Effector CD4-positive, alpha-beta T cell (primary cell): Measurements from ENCODE around the gene PSG5. TPM values are rescaled to one million over a fixed set of nuclear protein-coding genes. Genes with fewer than 3 reads are reported as not detected.
"Not testable (repeated sequence)": the region's sequence is repeated elsewhere in the genome, so short reads cannot be mapped to it uniquely, and the experiment has no call there.

Experiments used
- DNase-seq: peaks from one replicate; pipeline ENCODE4 v3.0.0-alpha.2; 2020
- total RNA-seq: gene quantifications from one replicate; lab custom pipeline; 2026; lab: John Stamatoyannopoulos, UW

Gene PSG5
- total RNA-seq = not detected

DNA sequence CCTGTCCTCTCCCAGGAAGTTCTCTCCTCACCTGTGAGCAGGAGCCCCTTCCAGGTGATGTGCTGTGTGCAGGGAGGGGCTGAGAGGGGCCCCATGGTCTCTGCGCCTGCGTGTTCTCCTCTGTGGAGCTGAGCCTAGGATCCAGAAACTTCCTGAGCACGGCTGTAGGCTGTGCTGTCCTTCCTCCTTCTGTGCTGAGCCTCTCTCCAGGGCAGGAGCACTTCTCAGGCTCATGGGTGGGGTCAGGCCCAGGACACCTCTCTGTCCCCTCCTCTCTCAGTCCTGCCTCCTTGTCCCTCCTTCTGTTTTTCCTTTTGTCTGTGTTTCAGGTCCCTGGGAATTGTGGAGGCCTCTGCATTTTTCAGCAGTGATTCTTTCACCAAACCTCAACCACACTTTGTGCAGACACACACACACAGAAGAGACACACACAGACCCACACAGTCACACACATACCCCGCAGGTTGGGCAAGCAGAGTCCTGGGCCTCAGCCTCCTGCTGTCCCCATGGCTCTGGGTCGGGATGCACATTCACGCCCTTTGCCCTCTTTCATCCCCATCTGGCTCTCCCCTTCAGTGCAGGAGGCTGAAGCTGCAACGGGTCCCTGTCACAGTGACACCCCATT lies at the start of gene PSG5:
PSG5 (minus strand) TSS at position 226 of the 625 bp plus-strand sequence; CDS start at position 95, 131 bp downstream.
- not testable (repeated sequence) for DNase-seq

DNA sequence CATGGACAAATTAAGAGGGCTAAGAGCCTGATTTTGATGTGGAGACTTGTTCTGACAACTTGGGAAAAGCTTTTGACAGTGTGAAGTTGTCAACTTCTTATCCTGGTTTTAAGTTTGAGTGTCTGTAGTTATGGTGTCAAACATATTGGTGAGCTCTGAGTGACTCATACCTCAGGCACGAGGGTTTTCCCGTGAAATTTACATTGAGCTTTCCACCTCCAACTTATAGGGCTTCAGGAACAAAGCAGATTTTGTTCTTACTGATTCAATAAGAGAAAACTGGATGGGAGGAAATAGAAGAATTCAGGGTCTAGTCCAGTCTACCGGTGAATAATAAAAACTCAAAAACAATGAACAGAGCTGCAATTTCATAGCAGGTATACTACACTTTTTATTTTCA lies 49.4 kb upstream of the PSG5 start:
- DNase-seq = not testable (repeated sequence)

DNA sequence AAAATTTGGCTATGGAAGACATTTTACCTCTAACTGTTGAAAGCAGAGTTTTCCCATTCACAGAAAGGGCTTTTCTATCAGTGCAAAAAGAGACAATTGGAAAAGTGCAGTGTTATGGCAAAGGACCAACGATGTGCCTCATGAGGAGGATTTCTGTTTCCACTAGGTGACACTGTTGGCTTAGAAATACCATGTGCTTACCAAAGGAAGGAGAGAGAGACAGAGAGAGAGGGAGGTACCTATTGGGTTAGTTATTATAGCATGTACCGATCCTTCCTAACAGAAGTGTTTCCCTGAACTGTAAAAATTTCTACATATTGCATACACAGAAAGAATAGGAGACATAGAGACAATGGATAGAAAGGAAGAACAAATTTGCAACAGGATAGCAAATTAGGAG lies 43.0 kb upstream of the PSG5 start:
- no peak for DNase-seq

DNA sequence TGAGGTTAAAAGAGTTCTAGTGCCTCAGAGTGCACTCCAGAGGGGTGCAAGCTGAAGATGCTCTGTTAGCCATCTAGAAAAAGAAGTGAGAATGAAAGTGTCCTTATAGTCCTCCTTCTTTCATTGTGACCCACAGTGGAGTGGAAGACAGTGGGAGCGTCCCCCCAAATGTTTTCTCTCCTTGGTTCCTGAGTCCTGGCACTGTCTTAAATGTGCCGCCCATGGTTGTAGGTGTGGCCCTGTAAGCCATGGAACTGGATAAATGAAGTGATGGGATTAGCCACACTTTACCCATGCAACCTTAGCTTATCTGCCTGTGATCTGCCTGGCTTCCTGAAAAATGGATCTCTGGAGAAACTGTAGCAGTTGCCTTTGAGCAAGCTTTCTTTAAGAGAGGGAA lies 42.4 kb upstream of the PSG5 start:
- DNase-seq = not testable (repeated sequence)

DNA sequence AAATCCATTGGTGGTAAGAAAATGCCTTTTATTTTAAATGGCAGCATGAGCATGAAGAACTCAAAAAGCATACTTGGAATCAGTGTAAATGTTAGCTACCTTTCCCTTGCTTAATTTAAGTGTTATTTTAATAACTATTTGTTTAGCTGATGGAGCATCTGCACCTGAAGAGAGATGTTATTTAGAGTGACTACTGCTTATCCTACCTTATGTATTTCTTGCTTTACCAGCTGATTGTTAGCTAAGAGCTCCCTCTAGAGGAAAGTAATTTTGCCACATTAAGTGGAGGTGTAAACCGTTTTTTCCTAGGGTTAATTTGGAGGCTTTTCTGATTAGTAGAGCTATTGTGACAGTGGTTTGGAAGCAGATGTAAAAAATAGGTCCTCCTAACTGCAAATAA lies 40.6 kb upstream of the PSG5 start:
- DNase-seq = not testable (repeated sequence)

DNA sequence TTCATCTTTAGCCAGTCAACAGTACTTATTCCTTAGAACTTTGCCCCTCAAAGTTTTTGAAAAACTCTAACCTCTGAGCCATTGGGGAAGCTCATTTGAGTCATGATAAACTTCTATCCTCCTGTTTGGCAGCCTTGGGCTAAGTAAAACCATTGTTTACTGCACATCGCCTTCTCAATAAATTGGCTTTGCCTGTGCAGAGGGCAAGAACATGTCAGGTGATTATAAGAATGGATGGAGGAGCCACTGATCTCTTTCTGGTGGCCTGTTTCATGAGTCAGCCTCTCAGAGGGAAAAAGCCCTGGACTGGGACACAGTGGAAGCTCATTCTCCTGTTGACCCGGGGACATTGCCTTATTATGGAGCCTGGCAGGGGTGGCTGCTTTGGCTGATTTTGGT lies 38.5 kb upstream of the PSG5 start:
- no peak for DNase-seq

DNA sequence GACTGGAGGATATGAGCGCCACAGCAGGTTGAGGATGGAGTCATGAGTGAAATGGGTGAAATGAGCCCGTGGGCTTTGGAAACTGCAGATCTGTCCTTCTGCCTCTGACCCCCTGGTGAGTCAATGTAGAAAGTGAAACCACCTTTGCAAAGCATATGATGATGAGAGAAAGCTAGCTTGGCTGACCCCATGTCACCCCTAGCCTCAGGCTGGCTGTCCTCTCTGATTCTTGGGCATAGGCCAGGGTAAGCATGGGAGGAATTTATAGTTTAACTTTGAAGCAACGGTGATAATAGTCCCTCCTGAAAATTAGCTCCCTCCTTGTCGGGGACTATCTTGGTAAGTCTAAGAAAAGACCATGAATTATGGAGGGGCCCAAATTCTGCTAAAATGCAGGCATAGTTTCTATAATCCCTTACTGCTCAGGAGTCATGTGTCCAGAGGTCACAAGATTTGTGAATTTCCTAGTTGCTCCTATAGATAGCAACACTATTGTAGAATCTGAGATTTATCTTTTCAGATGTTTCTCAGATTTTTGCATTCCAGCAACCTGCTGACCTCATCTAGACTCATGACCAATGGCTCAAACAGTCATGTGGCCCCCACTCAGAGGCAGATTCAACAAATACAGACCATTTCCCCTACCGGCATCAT lies 38.0 kb upstream of the PSG5 start:
- not testable (repeated sequence) for DNase-seq

DNA sequence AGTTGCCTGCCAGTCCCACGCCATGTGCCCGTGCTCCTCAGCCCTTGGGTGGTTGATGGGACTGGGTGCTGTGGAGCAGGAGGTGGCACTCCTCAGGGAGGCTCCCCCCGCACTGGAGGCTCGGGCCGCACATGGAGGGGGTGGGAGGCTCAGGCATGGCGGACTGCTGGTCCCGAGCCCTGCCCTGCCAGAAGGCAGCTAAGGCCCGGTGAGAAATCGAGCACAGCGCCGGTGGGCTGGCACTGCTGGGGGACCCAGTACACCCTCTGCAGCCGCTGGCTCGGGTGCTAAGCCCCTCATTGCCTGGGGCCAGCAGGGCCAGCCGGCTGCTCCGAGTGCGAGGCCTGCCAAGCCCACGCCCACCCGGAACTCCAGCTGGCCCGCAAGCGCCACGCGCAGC lies 35.6 kb upstream of the PSG5 start:
- DNase-seq = not testable (repeated sequence)

DNA sequence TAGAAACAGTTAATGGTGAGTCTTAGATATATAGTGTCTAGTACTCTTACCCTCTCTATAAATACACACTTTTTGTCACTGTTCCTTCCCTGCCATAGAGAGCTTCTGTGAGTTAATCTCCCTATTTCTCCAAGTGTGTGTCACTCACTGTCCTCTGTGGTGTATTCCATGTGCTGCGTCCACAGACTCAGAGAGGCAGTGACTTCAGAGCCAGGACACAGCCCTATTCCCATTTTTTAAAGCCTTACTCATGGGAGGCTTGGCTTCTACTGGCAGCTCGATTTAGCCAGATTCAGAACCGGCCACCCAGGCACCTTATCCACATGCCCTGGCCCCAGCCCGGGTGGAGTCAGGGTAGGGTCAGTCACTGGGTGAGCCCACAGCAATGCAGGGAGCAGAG lies 32.8 kb upstream of the PSG5 start:
- not testable (repeated sequence) for DNase-seq

DNA sequence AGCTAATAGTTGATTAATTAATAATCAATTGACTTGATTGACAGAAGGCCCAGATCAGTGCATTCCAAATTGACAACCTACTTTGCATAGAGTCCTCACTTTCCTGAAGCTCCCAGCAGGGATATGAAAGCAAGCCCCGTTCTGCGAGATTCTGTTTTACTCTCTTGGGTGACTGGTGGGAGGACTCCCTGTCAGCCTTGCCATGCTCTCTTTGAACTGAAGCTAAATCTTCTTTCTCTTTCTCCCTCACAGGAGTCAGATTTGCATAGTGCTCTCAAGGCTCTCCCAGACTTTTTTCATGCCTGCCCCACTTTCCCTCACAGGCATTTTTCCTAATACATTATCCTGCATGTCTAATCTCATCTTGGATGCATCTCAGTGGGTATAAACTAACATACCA lies 29.5 kb upstream of the PSG5 start:
- DNase-seq = not testable (repeated sequence)

DNA sequence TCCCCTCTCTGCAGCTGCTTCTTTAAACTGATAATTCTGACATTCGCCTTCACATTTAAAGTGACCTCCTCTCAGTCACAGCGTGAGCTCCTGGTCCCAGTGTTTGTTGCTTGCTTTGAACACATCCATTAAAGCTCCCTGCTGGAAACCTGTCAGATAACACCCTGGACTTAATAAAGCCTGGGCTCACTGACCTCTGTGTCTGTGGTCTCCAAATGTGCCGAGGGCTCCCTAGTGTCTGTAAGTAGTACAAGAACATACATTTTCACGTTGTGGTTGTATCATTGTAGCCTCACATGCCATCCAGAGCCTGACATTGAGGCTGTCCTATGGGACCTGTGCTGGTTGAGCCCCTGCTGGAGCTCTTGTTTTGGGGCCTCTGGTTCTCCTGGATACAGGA lies 21.7 kb upstream of the PSG5 start:
- DNase-seq = no peak

DNA sequence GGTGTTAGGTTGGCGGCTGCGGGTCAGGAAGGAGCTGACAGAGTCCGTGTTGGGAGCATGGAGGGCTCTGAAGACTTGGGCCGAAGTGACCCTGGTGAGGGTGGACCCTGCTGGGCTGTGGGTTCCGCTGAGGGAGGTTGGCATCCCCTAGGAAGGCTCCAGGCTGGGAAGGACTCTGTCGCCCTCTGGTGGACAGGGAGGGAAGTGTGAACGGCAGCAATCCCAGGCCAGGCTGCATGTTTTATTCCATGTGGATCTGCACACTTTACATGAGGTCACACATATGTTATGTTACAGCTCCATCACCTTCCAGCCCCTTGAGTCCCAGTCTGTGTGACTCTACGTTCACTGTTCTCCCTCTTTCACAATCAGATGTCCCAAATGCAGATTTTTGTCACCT lies 20.8 kb upstream of the PSG5 start:
- not testable (repeated sequence) for DNase-seq

DNA sequence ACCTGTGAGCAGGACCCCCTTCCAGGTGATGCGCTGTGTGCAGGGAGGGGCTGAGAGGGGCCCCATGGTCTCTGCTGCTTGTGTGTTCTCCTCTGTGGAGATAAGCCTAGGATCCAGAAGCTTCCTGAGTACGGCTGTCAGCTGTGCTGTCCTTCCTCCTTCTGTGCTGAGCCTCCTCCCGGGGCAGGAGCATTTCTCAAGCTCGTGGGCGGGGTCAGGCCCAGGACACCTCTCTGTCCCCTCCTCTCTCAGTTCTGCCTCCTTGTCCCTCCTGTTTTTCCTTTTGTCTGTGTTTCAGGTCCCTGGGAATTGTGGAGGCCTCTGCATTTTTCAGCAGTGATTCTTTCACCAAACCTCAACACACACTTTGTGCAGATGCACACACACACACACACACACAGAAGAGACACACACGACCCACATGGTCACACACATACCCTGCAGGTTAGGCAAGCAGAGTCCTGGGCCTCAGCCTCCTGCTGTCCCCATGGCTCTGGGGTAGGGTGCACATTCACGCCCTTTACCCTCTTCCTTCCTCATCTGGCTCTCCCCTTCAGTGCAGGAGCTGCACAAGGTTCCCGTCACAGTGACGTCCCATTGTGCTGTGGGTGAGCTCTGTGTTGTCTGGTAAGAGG lies 19.3 kb upstream of the PSG5 start, which contains the start of gene PSG4:
PSG4 (minus strand) TSS at position 168 of the 635 bp plus-strand sequence; CDS start at position 66, 102 bp downstream.
- not testable (repeated sequence) for DNase-seq

DNA sequence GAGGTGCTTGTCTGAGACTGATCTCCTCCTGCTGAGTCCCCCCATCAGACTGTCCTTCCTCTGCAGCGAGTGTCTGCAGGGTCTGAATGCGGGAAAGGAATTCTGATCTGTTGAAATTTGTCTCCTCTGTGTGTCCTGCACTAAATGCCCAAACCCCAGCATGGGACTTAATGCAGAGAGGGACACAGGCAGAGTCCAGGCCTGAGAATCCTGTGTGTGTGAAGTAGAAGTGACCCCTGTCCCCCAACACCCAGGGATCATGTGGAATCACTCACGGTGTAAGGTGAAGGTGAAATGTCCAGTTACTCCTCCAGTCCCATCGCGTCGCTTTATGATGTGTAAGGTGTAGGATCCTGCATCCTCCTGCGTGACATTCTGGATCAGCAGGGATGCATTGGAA lies 17.3 kb upstream of the PSG5 start:
- DNase-seq = not testable (repeated sequence)

DNA sequence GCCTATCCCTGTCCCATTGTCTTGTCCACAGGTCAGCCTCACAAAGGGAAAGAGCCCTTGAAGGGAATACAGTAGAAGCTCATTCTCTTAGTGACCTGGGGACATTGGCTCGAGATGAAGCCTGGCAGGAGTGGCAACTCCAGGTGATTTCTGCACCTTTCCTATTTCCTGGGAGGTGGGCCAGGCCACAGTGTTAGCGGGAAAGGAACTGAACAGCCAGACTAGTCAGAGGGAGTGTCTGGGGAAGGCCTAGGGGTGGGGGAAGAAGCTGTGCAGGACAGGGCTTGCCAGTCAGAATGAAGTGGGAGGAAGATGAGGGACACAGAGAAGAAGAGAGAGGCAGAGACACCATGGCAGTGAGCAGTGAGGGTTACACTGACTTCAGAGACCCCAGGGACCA lies 15.6 kb upstream of the PSG5 start:
- DNase-seq = not testable (repeated sequence)

DNA sequence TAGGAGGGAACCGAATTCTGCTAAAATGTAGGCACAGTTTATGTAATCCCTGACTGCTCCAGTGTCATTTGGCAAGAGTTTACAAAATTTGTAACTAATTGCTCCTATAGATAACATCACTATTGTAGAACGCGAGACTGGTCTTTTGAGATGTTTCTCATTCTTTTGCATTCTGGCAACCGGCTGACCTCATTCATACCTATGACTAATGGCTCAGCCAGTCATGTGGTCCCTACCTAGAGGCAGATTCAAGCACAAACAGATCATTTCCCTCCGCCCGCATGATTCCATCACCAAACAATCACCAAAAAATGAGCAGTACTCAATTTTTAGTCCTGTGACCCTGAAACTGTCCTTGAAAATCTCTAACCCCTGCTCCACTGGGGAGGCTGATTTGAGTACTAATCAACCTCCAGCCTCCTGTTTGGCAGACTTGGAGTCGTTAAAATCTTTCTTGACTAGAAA lies 15.0 kb upstream of the PSG5 start:
- not testable (repeated sequence) for DNase-seq

DNA sequence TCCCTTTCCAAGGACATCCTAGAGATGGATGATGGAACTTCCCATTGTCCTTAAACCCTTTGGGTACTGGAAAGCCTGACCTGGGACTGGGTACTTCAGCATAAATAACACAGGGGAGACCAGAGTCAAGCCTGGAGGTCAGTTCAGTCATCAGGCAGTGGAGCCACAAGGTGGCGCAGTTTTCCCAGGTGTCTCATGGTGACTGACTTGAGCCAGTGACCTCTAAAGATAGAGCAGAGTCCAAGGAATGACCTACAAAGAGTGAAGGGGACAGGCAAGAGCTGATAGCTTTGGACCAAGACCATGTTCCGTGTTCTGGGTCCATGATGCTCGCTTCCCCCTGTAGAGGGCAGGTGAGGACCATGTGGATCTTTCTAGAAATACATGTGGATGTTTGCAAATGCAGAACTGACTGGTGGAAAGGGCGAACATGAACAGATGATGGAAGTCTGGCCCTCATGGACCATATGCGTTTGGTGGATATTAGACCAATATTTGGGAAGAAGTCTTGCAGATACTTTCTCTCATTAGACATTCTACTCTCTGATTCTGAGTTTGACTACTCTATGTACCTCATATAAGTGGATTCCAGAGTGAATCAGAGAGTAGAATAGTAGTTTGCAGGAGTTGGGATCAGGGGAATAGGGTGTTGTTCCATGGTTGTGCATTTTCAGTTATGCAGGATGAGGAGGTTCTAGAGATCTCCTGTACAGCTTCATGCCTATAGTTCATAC lies 12.5 kb upstream of the PSG5 start:
- not testable (repeated sequence) for DNase-seq

DNA sequence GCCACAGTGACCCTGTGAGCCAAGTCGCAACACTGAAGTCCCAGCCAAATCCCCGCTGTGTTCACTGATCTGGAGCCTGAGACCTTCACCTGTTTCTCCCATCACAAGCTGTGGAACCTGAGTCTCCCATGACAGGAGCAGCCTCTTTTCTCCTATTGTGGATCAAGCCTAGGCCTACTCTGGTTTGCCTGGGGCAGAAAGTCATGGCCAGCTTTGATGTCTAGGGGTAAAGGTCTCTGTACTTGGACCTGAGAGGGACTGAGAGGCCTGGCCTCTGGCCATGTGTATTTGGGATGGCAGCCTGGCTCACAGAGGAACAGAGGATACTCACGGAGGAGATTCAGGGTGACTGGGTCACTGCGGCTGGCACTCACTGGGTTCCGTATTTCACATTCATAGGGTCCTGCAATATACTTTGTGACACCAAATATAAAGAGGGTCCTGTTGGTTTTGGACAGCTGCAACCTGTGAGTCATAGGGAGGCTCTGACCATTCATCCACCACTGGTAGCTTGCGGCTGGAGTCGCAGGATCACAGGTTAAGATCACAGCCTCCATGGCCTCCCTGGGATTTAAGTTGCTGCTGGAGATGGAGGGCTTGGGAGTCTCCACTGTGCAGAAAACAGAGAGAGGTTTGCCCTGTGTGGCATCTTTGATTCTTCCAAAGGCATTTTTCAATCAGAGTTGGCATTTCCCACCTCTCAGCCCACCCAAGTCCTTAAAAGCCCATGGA lies 11.5 kb upstream of the PSG5 start:
- not testable (repeated sequence) for DNase-seq

DNA sequence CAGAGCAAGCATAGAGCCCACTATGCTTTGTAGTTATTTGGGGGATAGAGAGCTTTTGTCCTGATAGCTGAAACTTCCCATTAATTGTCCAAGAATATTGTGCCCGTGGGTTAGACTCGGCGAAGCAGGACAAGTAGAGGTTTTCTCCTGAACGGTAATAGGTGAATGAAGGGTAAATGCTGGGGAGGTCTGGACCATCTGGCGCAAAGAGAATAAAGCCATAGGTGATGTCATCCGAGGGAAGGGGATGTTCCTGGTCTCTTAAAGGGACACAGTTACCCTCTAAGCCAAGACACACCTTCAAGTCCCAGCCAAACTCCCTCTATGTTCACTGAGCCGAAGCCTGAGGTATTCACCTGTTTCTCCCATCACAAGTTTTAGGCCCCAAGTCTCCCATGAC lies 8.1 kb upstream of the PSG5 start:
- not testable (repeated sequence) for DNase-seq

DNA sequence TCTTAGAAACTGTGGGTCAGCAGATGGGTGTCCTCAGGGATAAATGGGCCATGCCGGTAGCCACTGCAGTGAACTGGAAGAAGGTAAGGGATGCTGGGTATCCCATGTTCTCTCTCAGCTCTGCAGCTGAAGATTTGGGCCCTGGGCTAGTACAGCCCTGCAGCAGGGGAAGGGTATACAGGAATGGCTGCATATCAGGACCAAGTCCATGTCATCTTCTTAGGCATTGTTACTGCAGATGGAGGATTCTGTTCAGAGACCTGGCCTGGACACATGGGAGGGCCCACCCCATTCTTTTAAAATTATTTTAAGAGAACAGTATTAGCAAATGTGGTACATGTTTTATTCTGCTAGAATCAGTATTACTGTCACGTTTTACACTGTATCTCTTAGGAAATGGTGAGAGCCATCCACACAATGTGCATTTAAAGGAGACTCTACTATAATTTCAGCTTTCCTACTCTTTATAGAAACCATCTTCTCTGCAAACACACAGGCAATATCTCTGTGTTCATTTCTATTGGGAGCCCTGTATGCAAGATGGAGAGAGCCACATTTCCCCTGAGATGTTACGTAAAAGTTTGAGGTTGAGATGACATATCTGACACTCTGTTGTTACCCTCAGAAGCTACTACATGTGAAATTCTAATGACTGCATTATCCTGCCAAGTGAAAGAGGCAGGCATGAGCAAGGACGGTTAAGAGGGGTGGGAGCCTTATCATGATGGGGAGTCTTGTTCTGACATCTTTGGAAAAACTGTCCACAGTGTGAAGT lies 6.2 kb upstream of the PSG5 start:
- not testable (repeated sequence) for DNase-seq

DNA sequence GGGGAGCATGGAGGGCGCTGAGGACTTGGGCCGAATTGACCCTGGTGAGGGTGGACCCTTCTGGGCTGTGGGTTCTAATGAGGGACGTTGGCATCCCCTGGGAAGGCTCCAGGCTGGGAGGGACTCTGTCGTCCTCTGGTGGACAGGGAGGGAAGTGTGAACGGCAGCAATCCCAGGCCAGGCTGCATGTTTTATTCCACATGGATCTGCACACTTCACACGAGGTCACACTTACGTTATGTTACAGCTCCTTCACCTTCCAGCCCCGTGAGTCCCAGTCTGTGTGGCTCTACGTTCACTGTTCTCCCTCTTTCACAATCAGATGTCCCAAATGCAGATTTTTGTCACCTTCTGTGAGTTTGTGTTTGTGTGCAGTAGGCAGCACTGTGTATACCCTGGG lies 1.8 kb upstream of the PSG5 start:
- not testable (repeated sequence) for DNase-seq
